ENCODE measurements around the gene ANKAR. TPM values are rescaled to one million over a fixed set of nuclear protein-coding genes. Genes with fewer than 3 reads are reported as not detected.
"Not testable (repeated sequence)": the region's sequence is repeated elsewhere in the genome, so short reads cannot be mapped to it uniquely, and the experiment has no call there.

ANKAR gene
- total RNA-seq, 1 experiment from 2014 or later: 1.3 TPM

GRCh38 chr2:189662669-189663226, 11.7 kb upstream of the ANKAR start (continued):
- TF ChIP-seq, protein P1, sequence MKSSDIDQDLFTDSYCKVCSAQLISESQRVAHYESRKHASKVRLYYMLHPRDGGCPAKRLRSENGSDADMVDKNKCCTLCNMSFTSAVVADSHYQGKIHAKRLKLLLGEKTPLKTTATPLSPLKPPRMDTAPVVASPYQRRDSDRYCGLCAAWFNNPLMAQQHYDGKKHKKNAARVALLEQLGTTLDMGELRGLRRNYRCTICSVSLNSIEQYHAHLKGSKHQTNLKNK (CRISPR knock-in tag; IDR thresholded peaks at IDR 0.05): no peak
- TF ChIP-seq ESRRA (CRISPR knock-in tag; IDR thresholded peaks at IDR 0.05; ENCODE audit: borderline replicate concordance): no peak
- no peak for TF ChIP-seq NFATC4 (CRISPR knock-in tag; IDR thresholded peaks at IDR 0.05)
- TF ChIP-seq PREB (CRISPR knock-in tag; IDR thresholded peaks at IDR 0.05; ENCODE audit: borderline replicate concordance): no peak
- TF ChIP-seq ZNF219 (CRISPR knock-in tag; IDR thresholded peaks at IDR 0.05; ENCODE audit: borderline replicate concordance): no peak

GRCh38 chr2:189663319-189663718, 11.2 kb upstream of the ANKAR start:
- not testable (repeated sequence) for H3K27ac Mint-ChIP-seq, H3K4me3 Mint-ChIP-seq, ATAC-seq

DNA sequence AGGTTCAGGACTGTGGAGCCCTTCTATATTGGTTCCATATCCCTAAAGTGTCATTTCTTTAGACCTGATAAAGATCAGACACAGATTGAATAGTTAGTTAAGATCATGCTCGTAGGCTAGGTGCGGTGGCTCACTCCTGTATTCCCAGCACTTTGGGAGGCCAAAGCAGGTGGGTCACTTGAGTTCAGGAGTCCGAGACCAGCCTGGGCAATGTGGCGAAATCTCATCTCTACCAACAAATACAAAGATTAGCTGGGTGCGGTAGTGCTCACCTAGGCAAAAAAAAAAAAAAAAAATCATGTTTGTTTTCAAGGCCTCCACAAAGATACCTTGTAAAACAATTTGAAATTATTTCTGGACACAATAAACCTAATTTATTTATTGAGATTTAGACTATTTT, 4.6 kb upstream of the ANKAR start:
- POLR2A ChIA-PET: no interaction called here
- H3K9me3 Mint-ChIP-seq: no peaks in the 10 kb centered on the region
- H3K27me3 Mint-ChIP-seq (ENCODE audit: low read depth): no peaks in the 10 kb centered on the region
- no peak overlapping the region for H3K27ac Mint-ChIP-seq
- DNase-seq (ENCODE audit: low spot score) (no peak), ATAC-seq (no peak)
- H3K36me3 Mint-ChIP-seq: peaks cover 33% of the 10 kb centered on the region
- no peak overlapping the region for H3K4me3 Mint-ChIP-seq
- CTCF ChIA-PET: no interaction called here
- peaks cover 6% of the 10 kb centered on the region; the same call in 1 of the 2 replicates for H3K4me1 Mint-ChIP-seq
- no peak for TF ChIP-seq TEAD4 (CRISPR knock-in tag; IDR thresholded peaks at IDR 0.05)
- TF ChIP-seq NR3C1 (CRISPR knock-in tag; conservative IDR thresholded peaks at IDR 0.05; ENCODE audit: low read depth): no peak
- TF ChIP-seq NFYB (CRISPR knock-in tag; conservative IDR thresholded peaks at IDR 0.05; ENCODE audit: low read depth): no peak
- TF ChIP-seq ZNF671 (CRISPR knock-in tag; IDR thresholded peaks at IDR 0.05): no peak
- TF ChIP-seq, protein P2, sequence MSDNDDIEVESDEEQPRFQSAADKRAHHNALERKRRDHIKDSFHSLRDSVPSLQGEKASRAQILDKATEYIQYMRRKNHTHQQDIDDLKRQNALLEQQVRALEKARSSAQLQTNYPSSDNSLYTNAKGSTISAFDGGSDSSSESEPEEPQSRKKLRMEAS (CRISPR knock-in tag; IDR thresholded peaks at IDR 0.05): no peak
- TF ChIP-seq, protein P3, sequence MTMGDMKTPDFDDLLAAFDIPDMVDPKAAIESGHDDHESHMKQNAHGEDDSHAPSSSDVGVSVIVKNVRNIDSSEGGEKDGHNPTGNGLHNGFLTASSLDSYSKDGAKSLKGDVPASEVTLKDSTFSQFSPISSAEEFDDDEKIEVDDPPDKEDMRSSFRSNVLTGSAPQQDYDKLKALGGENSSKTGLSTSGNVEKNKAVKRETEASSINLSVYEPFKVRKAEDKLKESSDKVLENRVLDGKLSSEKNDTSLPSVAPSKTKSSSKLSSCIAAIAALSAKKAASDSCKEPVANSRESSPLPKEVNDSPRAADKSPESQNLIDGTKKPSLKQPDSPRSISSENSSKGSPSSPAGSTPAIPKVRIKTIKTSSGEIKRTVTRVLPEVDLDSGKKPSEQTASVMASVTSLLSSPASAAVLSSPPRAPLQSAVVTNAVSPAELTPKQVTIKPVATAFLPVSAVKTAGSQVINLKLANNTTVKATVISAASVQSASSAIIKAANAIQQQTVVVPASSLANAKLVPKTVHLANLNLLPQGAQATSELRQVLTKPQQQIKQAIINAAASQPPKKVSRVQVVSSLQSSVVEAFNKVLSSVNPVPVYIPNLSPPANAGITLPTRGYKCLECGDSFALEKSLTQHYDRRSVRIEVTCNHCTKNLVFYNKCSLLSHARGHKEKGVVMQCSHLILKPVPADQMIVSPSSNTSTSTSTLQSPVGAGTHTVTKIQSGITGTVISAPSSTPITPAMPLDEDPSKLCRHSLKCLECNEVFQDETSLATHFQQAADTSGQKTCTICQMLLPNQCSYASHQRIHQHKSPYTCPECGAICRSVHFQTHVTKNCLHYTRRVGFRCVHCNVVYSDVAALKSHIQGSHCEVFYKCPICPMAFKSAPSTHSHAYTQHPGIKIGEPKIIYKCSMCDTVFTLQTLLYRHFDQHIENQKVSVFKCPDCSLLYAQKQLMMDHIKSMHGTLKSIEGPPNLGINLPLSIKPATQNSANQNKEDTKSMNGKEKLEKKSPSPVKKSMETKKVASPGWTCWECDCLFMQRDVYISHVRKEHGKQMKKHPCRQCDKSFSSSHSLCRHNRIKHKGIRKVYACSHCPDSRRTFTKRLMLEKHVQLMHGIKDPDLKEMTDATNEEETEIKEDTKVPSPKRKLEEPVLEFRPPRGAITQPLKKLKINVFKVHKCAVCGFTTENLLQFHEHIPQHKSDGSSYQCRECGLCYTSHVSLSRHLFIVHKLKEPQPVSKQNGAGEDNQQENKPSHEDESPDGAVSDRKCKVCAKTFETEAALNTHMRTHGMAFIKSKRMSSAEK (CRISPR knock-in tag; IDR thresholded peaks at IDR 0.05; ENCODE audit: borderline replicate concordance): no peak
- no peak for TF ChIP-seq JUN (CRISPR knock-in tag; IDR thresholded peaks at IDR 0.05)
- no peak for TF ChIP-seq FOXP1 (CRISPR knock-in tag; IDR thresholded peaks at IDR 0.05; ENCODE audit: borderline replicate concordance)
- TF ChIP-seq OVOL2 (CRISPR knock-in tag; IDR thresholded peaks at IDR 0.05; ENCODE audit: borderline replicate concordance): no peak
- TF ChIP-seq FOXK1 (CRISPR knock-in tag; IDR thresholded peaks at IDR 0.05): no peak
- no peak for TF ChIP-seq TP53 (CRISPR knock-in tag; IDR thresholded peaks at IDR 0.05)
- TF ChIP-seq, protein P4, sequence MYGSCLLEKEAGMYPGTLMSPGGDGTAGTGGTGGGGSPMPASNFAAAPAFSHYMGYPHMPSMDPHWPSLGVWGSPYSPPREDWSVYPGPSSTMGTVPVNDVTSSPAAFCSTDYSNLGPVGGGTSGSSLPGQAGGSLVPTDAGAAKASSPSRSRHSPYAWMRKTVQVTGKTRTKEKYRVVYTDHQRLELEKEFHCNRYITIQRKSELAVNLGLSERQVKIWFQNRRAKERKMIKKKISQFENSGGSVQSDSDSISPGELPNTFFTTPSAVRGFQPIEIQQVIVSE (CRISPR knock-in tag; IDR thresholded peaks at IDR 0.05; ENCODE audit: borderline replicate concordance): no peak

More at GRCh38 chr2:189663319-189663718, 11.2 kb upstream of the ANKAR start:
- H3K9me3 Mint-ChIP-seq; H3K4me1 Mint-ChIP-seq; H3K27me3 Mint-ChIP-seq (ENCODE audit: low read depth); POLR2A ChIA-PET; DNase-seq (ENCODE audit: low spot score): not testable (repeated sequence)
- CTCF ChIA-PET: interaction anchor here (1.4 to 1.5 kb wide), 2 partner anchors 10 to 99 kb away, joined by 5 to 7 read pairs; partner anchors contain the start of gene OSGEPL1
- H3K36me3 Mint-ChIP-seq: peaks cover 21% of the 10 kb centered on the region

Measured in WTC11 (cell line).